Panc1 (cell line): ENCODE measurements around the gene GRP. TPM values are rescaled to one million over a fixed set of nuclear protein-coding genes. Genes with fewer than 3 reads are reported as not detected.

Source experiments
- ATAC-seq: fragments of 200-7000 bp; cut with Tn5 transposase; 2 replicates; pipeline ENCODE4 v1.9.1; 2020; ENCODE audit warnings: mild to moderate bottlenecking, moderate library complexity
- BruUV-seq: library from RNA; stranded (reverse); fragments of 400-500 nt; replicated peaks from 2 replicates; lab custom pipeline; 2021; lab: Mats Ljungman, UMichigan
- CTCF ChIA-PET: fragments of 300-600 bp; sonication (Branson Sonifier 250); formaldehyde crosslinking; loops from one replicate; lab custom pipeline; 2022; ENCODE audit warnings: antibody characterized with exemption; lab: Charles Lee
- POLR2A ChIA-PET: fragments of 300-600 bp; sonication (Branson Sonifier 250); formaldehyde crosslinking; loops from one replicate; lab custom pipeline; 2022; ENCODE audit warnings: antibody characterized with exemption; lab: Charles Lee
- DNase-seq: peaks from one replicate; pipeline ENCODE4 v3.0.0-alpha.2; 2010; ENCODE audit warnings: low read depth, low spot score
- H3K27ac ChIP-seq: 2 replicates; pipeline ENCODE4 v1.5.1; 2011; ENCODE audit warnings: mild to moderate bottlenecking, low read length, inconsistent platforms
- H3K27me3 ChIP-seq: fragments of 200-500 bp; sonication (Bioruptor generic); 2 replicates; pipeline ENCODE4 v1.6.0; 2014; ENCODE audit warnings: low read length, inconsistent platforms; ENCODE audit not compliant: control insufficient read depth, insufficient read depth
- H3K36me3 ChIP-seq: fragments of 200-500 bp; sonication (Bioruptor generic); 2 replicates; pipeline ENCODE4 v1.5.1; 2014; ENCODE audit warnings: inconsistent platforms, mild to moderate bottlenecking, low read length, moderate library complexity; ENCODE audit not compliant: control insufficient read depth, insufficient read depth
- H3K4me1 ChIP-seq: 2 replicates; pipeline ENCODE4 v1.5.1; 2011; ENCODE audit warnings: inconsistent platforms, mild to moderate bottlenecking, low read length, moderate library complexity; ENCODE audit not compliant: control insufficient read depth, insufficient read depth
- H3K4me3 ChIP-seq, 2 experiments: 2 replicates each; pipeline ENCODE4 v1.5.1; 2011 to 2012; ENCODE audit warnings: low read depth in 2 of 2, low read length in 2 of 2, mild to moderate bottlenecking in 2 of 2, inconsistent platforms in 1 of 2, moderate library complexity in 1 of 2
- H3K9me3 ChIP-seq: fragments of 200-500 bp; sonication (Bioruptor generic); 2 replicates; pipeline ENCODE4 v1.5.1; 2014; ENCODE audit warnings: low read depth, mild to moderate bottlenecking, inconsistent platforms, low read length, moderate library complexity; ENCODE audit not compliant: control insufficient read depth, insufficient read depth
- POLR2AphosphoS5 ChIP-seq: IDR thresholded peaks from 2 replicates; pipeline ENCODE4 v1.6.1; 2012; ENCODE audit warnings: mild to moderate bottlenecking, low read depth, low read length, moderate library complexity
- SIN3A ChIP-seq: IDR thresholded peaks from 2 replicates; pipeline ENCODE4 v1.6.1; 2012; ENCODE audit warnings: low read depth, mild to moderate bottlenecking, low read length, moderate library complexity, borderline replicate concordance; ENCODE audit not compliant: insufficient read depth
- TCF7L2 ChIP-seq: IDR thresholded peaks from 2 replicates; pipeline ENCODE4 v1.6.1; 2011; ENCODE audit warnings: mild to moderate bottlenecking, low read depth, low read length, inconsistent platforms
- in situ Hi-C: cut with HindIII; loops from 2 replicates; pipeline ENCODE4 v1.10.0; 2016; ENCODE audit warnings: low sequenced_read_pairs, low pct_unique_long_range_greater_than_20kb
- intact Hi-C: fragments of 100-400 bp; cut with micrococcal nuclease; formaldehyde crosslinking; loops from one replicate; pipeline ENCODE4 v1.10.0; 2022; ENCODE audit not compliant: unreplicated experiment
- total RNA-seq: library from RNA; stranded (reverse); gene quantifications from one replicate; pipeline ENCODE4 v1.2.1, GENCODE V29; 2021; ENCODE audit not compliant: unreplicated experiment
- TF ChIP-seq, protein P1 (sequence below), 2 experiments: IDR thresholded peaks; 2 replicates each; pipeline ENCODE4 v1.6.1; 2011 to 2012; ENCODE audit warnings: low read depth in 2 of 2, control low read depth in 1 of 2, low read length in 1 of 2, mild to moderate bottlenecking in 1 of 2, moderate library complexity in 1 of 2; ENCODE audit not compliant: insufficient read depth in 1 of 2
- TF ChIP-seq, protein P2 (sequence below): fragments of 450-650 bp; IDR thresholded peaks from 2 replicates; pipeline ENCODE4 v1.5.1; 2017; ENCODE audit warnings: mild to moderate bottlenecking

Gene GRP
- total RNA-seq, 1 experiment from 2014 or later, result not detected

- Histone ChIP-seq H3K27me3 (peaks cover 4% of the 10 kb centered on the region; the same call in 1 of the 2 replicates), H3K4me1 (no peaks in the 10 kb centered on the region; the same call in 1 of the 2 replicates), H3K9me3 (no peaks in the 10 kb centered on the region), H3K36me3 (no peaks in the 10 kb centered on the region), H3K27ac (no peak overlapping the region), H3K4me3 (no peak overlapping the region)
- no TSS peak for BruUV-seq
- intact Hi-C loops (no loop called here), in situ Hi-C loops (no loop called here)
- ChIA-PET CTCF (no interaction called here), POLR2A (no interaction called here)
- TF ChIP-seq, protein P1, sequence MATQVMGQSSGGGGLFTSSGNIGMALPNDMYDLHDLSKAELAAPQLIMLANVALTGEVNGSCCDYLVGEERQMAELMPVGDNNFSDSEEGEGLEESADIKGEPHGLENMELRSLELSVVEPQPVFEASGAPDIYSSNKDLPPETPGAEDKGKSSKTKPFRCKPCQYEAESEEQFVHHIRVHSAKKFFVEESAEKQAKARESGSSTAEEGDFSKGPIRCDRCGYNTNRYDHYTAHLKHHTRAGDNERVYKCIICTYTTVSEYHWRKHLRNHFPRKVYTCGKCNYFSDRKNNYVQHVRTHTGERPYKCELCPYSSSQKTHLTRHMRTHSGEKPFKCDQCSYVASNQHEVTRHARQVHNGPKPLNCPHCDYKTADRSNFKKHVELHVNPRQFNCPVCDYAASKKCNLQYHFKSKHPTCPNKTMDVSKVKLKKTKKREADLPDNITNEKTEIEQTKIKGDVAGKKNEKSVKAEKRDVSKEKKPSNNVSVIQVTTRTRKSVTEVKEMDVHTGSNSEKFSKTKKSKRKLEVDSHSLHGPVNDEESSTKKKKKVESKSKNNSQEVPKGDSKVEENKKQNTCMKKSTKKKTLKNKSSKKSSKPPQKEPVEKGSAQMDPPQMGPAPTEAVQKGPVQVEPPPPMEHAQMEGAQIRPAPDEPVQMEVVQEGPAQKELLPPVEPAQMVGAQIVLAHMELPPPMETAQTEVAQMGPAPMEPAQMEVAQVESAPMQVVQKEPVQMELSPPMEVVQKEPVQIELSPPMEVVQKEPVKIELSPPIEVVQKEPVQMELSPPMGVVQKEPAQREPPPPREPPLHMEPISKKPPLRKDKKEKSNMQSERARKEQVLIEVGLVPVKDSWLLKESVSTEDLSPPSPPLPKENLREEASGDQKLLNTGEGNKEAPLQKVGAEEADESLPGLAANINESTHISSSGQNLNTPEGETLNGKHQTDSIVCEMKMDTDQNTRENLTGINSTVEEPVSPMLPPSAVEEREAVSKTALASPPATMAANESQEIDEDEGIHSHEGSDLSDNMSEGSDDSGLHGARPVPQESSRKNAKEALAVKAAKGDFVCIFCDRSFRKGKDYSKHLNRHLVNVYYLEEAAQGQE (IDR thresholded peaks at IDR 0.05; ENCODE audit: insufficient read depth in 1 of 2, low read depth in 2 of 2, low read length in 1 of 2), result no peak
- TF ChIP-seq TCF7L2, result no peak
- TF ChIP-seq POLR2AphosphoS5, result no peak
- TF ChIP-seq SIN3A, result no peak
- TF ChIP-seq, protein P2, sequence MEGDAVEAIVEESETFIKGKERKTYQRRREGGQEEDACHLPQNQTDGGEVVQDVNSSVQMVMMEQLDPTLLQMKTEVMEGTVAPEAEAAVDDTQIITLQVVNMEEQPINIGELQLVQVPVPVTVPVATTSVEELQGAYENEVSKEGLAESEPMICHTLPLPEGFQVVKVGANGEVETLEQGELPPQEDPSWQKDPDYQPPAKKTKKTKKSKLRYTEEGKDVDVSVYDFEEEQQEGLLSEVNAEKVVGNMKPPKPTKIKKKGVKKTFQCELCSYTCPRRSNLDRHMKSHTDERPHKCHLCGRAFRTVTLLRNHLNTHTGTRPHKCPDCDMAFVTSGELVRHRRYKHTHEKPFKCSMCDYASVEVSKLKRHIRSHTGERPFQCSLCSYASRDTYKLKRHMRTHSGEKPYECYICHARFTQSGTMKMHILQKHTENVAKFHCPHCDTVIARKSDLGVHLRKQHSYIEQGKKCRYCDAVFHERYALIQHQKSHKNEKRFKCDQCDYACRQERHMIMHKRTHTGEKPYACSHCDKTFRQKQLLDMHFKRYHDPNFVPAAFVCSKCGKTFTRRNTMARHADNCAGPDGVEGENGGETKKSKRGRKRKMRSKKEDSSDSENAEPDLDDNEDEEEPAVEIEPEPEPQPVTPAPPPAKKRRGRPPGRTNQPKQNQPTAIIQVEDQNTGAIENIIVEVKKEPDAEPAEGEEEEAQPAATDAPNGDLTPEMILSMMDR, result no peak
- ATAC-seq (no peak), DNase-seq (no peak)
These were observed 2.4 kb downstream of the GRP start for GRCh38 chr18:59222341-59222740.

- CTCF ChIA-PET, result no interaction called here
- Histone ChIP-seq H3K27ac (no peak overlapping the region), H3K36me3 (no peaks in the 10 kb centered on the region), H3K9me3 (no peaks in the 10 kb centered on the region), H3K27me3 (no peaks in the 10 kb centered on the region; the same call in 1 of the 2 replicates), H3K4me1 (no peaks in the 10 kb centered on the region), H3K4me3 (no peak overlapping the region)
- ATAC-seq (no peak), DNase-seq (no peak)
- intact Hi-C loops, result no loop called here
- no TSS peak for BruUV-seq
- POLR2A ChIA-PET, result interaction anchor here (0.5 kb wide), 1 partner anchor 48 kb away, joined by 4 read pairs; no protein-coding TSS in a partner anchor
- in situ Hi-C loops, result no loop called here
- TF ChIP-seq, protein P2, result no peak
- TF ChIP-seq TCF7L2, result no peak
- TF ChIP-seq, protein P1 (IDR thresholded peaks at IDR 0.05; ENCODE audit: insufficient read depth in 1 of 2, low read depth in 2 of 2, low read length in 1 of 2), result no peak
- no peak for TF ChIP-seq POLR2AphosphoS5
- no peak for TF ChIP-seq SIN3A
These were observed 8.4 kb downstream of the GRP start for GRCh38 chr18:59228351-59228750.
